NCI-H2171 treated with DMSO at 0.1 percent for 48 hours (cell line): ENCODE results near the gene FRAS1.
"Not testable (repeated sequence)": the region's sequence is repeated elsewhere in the genome, so short reads cannot be mapped to it uniquely, and the experiment has no call there.

ENCODE experiments used
- DNase-seq: peaks from one replicate; lab custom pipeline; 2025; lab: John Stamatoyannopoulos, UW

Gene FRAS1

GRCh38 chr4:78217557-78217956 is 160.4 kb downstream of the FRAS1 start:
- no peak for DNase-seq

GRCh38 chr4:78218260-78218659 is 161.1 kb downstream of the FRAS1 start:
- no peak for DNase-seq

GRCh38 chr4:78219825-78220224 is 162.7 kb downstream of the FRAS1 start:
- DNase-seq: no peak

GRCh38 chr4:78220283-78220682 is 163.2 kb downstream of the FRAS1 start:
- no peak for DNase-seq

GRCh38 chr4:78222575-78223186 is 165.6 kb downstream of the FRAS1 start:
- no peak for DNase-seq

- DNase-seq: no peak
Observed at GRCh38 chr4:78225236-78225635, 168.1 kb downstream of the FRAS1 start.

- no peak for DNase-seq
Observed at GRCh38 chr4:78226279-78226678, 169.2 kb downstream of the FRAS1 start.

GRCh38 chr4:78227411-78228057 is 170.4 kb downstream of the FRAS1 start:
- no peak for DNase-seq

GRCh38 chr4:78235800-78236199 is 178.7 kb downstream of the FRAS1 start:
- DNase-seq: no peak

GRCh38 chr4:78237360-78237759 is 180.2 kb downstream of the FRAS1 start:
- no peak for DNase-seq

- DNase-seq: no peak
Observed at GRCh38 chr4:78242071-78242470, 184.9 kb downstream of the FRAS1 start.

GRCh38 chr4:78244705-78245485 is 187.8 kb downstream of the FRAS1 start:
- no peak for DNase-seq

- DNase-seq: no peak
Observed at GRCh38 chr4:78247536-78248285, 190.6 kb downstream of the FRAS1 start.

GRCh38 chr4:78250500-78250899 is 193.4 kb downstream of the FRAS1 start:
- no peak for DNase-seq

GRCh38 chr4:78252773-78253172 is 195.7 kb downstream of the FRAS1 start:
- not testable (repeated sequence) for DNase-seq

- DNase-seq: no peak
Observed at GRCh38 chr4:78254893-78255292, 197.8 kb downstream of the FRAS1 start.

- no peak for DNase-seq
Observed at GRCh38 chr4:78265006-78265405, 207.9 kb downstream of the FRAS1 start.

GRCh38 chr4:78267790-78268189 is 210.7 kb downstream of the FRAS1 start:
- no peak for DNase-seq

GRCh38 chr4:78268597-78268996 is 211.5 kb downstream of the FRAS1 start:
- no peak for DNase-seq

- not testable (repeated sequence) for DNase-seq
Observed at GRCh38 chr4:78275450-78275849, 218.3 kb downstream of the FRAS1 start.

- DNase-seq: no peak
Observed at GRCh38 chr4:78286281-78286680, 229.2 kb downstream of the FRAS1 start.

GRCh38 chr4:78288327-78288726 is 231.2 kb downstream of the FRAS1 start:
- no peak for DNase-seq
